ENCODE results near the gene AK9. TPM values are rescaled to one million over a fixed set of nuclear protein-coding genes. Genes with fewer than 3 reads are reported as not detected.
A peak's percentile ranks its signal among the peaks of the same experiment; 100 is the strongest.

AK9 gene
- total RNA-seq, 1 experiment from 2014 or later, result 1.7 TPM

DNA sequence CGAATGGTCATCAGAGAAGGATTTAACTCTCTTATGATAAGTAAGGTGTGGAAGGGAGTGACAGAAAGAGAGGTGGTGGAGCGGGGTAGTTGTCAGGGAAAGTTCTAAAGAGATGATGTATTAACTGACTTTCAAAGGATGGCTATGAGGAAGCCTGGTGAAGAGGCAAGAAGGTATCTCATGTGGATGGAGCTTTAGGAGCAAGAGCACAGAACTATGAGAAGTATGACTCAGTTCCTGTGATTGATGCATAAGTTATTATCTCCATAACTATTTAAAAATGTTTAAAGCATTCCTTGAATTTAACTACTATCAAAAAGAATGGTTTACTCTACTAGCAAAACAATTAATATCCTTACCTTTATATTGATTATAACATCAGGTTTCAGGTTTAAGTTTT is 28.8 kb downstream of the AK9 start:
- ATAC-seq, result peak; percentile 55

DNA sequence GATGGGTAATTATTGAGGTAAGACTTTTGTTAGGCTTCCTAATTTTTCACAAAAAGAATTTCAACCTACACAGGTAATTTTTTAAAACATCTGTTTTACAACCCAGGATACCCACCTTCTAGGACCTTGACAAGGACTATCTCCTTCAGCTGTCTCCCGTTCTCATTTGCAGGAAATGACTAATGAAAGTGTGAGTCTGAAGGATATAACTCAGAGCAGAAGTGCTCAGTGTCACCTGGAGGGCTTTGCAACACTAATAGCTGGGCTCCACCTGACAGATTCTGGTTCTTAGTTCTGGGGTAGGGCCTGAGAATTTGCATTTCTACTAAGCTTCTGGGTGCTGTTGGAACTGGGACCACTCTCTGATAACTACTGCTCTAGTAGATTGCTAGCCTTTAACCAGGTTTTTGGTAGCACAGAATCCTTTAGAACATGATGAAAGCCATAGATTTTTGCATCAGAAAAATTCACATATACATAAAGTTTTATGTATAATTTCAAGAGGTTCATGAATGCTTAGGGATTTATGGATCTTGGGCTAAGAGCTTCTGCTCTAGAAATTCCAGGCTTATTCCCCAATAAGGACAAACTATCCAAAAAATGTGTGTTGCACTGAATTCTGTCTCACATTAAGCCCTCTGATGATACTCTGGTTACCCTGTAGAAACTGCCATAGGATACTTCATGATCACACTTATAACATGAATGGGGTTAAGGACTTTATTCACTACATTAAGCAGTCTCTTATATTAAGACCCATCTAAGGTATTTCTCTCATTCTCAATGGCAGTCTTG is 30.3 kb downstream of the AK9 start:
- Histone ChIP-seq H3K9ac (ENCODE audit: low read length) (no peak overlapping the region), H3F3A (ENCODE audit: low read length, unreplicated experiment) (no peaks in the 10 kb centered on the region), H3K9me3 (ENCODE audit: low read length) (no peaks in the 10 kb centered on the region), H3K27ac (ENCODE audit: low read length) (no peak overlapping the region), H3K79me2 (ENCODE audit: low read length) (no peaks in the 10 kb centered on the region), H4K20me1 (ENCODE audit: low read length) (no peaks in the 10 kb centered on the region), H3K9me2 (replicated peaks; ENCODE audit: low read length) (no peaks in the 10 kb centered on the region), H3K27me3 (ENCODE audit: low read length) (no peaks in the 10 kb centered on the region), H2AFZ (ENCODE audit: low read length) (no peak overlapping the region), H3K4me1 (ENCODE audit: insufficient read depth, low read length) (peaks cover 8% of the 10 kb centered on the region), H3K4me2 (ENCODE audit: low read length) (no peak overlapping the region), H3K36me3 (ENCODE audit: low read depth, low read length) (no peaks in the 10 kb centered on the region), H3K4me3 (ENCODE audit: low read length) (no peak overlapping the region)
- BruUV-seq (replicated peaks), result no TSS peak
- POLR2A ChIA-PET (ENCODE audit: unreplicated experiment), result interaction anchor here (0.5 to 0.6 kb wide), 2 partner anchors 8 to 545 kb away, joined by 3 to 4 read pairs; no protein-coding TSS in a partner anchor
- peak; percentile 31 for DNase-seq
- intact Hi-C loops (cut with micrococcal nuclease), result no loop called here
- peak; percentile 66 for ATAC-seq
- TF ChIP-seq EZH2phosphoT487 (IDR thresholded peaks at IDR 0.05; ENCODE audit: borderline replicate concordance, low read length) (no peak), EZH2 (IDR thresholded peaks at IDR 0.05; ENCODE audit: low read length, unreplicated experiment) (no peak)
- TF ChIP-seq, protein P1, sequence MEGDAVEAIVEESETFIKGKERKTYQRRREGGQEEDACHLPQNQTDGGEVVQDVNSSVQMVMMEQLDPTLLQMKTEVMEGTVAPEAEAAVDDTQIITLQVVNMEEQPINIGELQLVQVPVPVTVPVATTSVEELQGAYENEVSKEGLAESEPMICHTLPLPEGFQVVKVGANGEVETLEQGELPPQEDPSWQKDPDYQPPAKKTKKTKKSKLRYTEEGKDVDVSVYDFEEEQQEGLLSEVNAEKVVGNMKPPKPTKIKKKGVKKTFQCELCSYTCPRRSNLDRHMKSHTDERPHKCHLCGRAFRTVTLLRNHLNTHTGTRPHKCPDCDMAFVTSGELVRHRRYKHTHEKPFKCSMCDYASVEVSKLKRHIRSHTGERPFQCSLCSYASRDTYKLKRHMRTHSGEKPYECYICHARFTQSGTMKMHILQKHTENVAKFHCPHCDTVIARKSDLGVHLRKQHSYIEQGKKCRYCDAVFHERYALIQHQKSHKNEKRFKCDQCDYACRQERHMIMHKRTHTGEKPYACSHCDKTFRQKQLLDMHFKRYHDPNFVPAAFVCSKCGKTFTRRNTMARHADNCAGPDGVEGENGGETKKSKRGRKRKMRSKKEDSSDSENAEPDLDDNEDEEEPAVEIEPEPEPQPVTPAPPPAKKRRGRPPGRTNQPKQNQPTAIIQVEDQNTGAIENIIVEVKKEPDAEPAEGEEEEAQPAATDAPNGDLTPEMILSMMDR (conservative IDR thresholded peaks at IDR 0.05; ENCODE audit: low read depth, low read length), result no peak
- CTCF ChIA-PET, result no interaction called here

More for the DNA sequence above, 28.8 kb downstream of the AK9 start:
- Histone ChIP-seq H3F3A (ENCODE audit: low read length, unreplicated experiment) (no peaks in the 10 kb centered on the region), H3K27ac (ENCODE audit: low read length) (no peak overlapping the region), H4K20me1 (ENCODE audit: low read length) (no peaks in the 10 kb centered on the region), H3K4me1 (ENCODE audit: insufficient read depth, low read length) (peaks cover 8% of the 10 kb centered on the region), H3K79me2 (ENCODE audit: low read length) (no peaks in the 10 kb centered on the region), H3K27me3 (ENCODE audit: low read length) (no peaks in the 10 kb centered on the region), H3K9me3 (ENCODE audit: low read length) (no peaks in the 10 kb centered on the region), H3K9me2 (replicated peaks; ENCODE audit: low read length) (no peaks in the 10 kb centered on the region), H3K36me3 (ENCODE audit: low read depth, low read length) (no peaks in the 10 kb centered on the region), H3K4me3 (ENCODE audit: low read length) (no peak overlapping the region), H2AFZ (ENCODE audit: low read length) (no peak overlapping the region), H3K9ac (ENCODE audit: low read length) (no peak overlapping the region), H3K4me2 (ENCODE audit: low read length) (no peak overlapping the region)
- BruUV-seq (replicated peaks), result no TSS peak
- intact Hi-C loops (cut with micrococcal nuclease), result no loop called here
- TF ChIP-seq EZH2phosphoT487 (IDR thresholded peaks at IDR 0.05; ENCODE audit: borderline replicate concordance, low read length) (no peak), EZH2 (IDR thresholded peaks at IDR 0.05; ENCODE audit: low read length, unreplicated experiment) (no peak)
- TF ChIP-seq, protein P1 (conservative IDR thresholded peaks at IDR 0.05; ENCODE audit: low read depth, low read length), result no peak
- ChIA-PET CTCF (no interaction called here), POLR2A (ENCODE audit: unreplicated experiment) (no interaction called here)
- peak; percentile 25 for DNase-seq

DNA sequence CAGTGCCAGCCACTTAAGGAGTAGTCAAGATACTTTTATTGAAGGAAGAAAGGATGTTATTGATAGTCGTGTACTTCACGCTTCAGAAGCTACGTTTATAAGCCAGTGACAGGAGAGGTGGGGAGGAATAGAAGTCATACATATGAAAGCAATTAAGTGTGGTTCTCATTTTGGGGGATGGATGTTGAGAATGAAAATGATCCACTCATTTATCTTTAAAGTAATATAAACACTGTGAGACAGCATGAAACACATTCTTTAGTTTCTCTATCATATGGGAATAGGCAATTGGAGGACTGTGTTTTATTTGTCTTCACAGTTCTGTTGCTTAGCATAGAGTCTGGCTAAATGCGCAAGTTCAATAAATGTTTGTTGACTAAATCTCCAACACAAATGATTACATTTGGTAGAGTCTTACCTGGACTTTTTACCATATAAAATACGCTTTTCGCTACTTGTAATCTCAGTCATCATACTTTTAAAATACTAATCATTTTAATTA is 35.2 kb downstream of the AK9 start:
- no peak overlapping the region for H3K9ac ChIP-seq (ENCODE audit: low read length)
- intact Hi-C loops (cut with micrococcal nuclease), result no loop called here
- no peaks in the 10 kb centered on the region for H3K9me3 ChIP-seq (ENCODE audit: low read length)
- H3K36me3 ChIP-seq (ENCODE audit: low read depth, low read length), result no peaks in the 10 kb centered on the region
- no peak for TF ChIP-seq EZH2phosphoT487 (IDR thresholded peaks at IDR 0.05; ENCODE audit: borderline replicate concordance, low read length)
- no peak for TF ChIP-seq EZH2 (IDR thresholded peaks at IDR 0.05; ENCODE audit: low read length, unreplicated experiment)
- TF ChIP-seq, protein P1 (conservative IDR thresholded peaks at IDR 0.05; ENCODE audit: low read depth, low read length), result no peak
- no peaks in the 10 kb centered on the region for H3K27me3 ChIP-seq (ENCODE audit: low read length)
- no peak overlapping the region for H3K27ac ChIP-seq (ENCODE audit: low read length)
- no peak overlapping the region for H3K4me2 ChIP-seq (ENCODE audit: low read length)
- ChIA-PET CTCF (no interaction called here), POLR2A (ENCODE audit: unreplicated experiment) (no interaction called here)
- no peaks in the 10 kb centered on the region for H3K79me2 ChIP-seq (ENCODE audit: low read length)
- no peak overlapping the region for H3K4me3 ChIP-seq (ENCODE audit: low read length)
- BruUV-seq (replicated peaks), result no TSS peak
- H2AFZ ChIP-seq (ENCODE audit: low read length), result no peak overlapping the region
- DNase-seq (no peak), ATAC-seq (no peak)
- H3K9me2 ChIP-seq (replicated peaks; ENCODE audit: low read length), result no peaks in the 10 kb centered on the region
- peaks cover 6% of the 10 kb centered on the region for H3K4me1 ChIP-seq (ENCODE audit: insufficient read depth, low read length)
- H3F3A ChIP-seq (ENCODE audit: low read length, unreplicated experiment), result no peaks in the 10 kb centered on the region
- no peaks in the 10 kb centered on the region for H4K20me1 ChIP-seq (ENCODE audit: low read length)

Data from PC-3 (cell line).